Activated T-cell treated with anti-CD3 and anti-CD28 coated beads, Interleukin-2, amount 50 U/mL, for 72 hours (primary cell): Measurements from ENCODE around the gene ISY1. TPM values are rescaled to one million over a fixed set of nuclear protein-coding genes. Genes with fewer than 3 reads are reported as not detected.

ENCODE experiments used
- ATAC-seq, 2 donors: fragments of 150-1000 bp; cut with Tn5 transposase; replicated peaks in 1 of 2; 2 replicates each; pipeline ENCODE4 v1.10.0; 2021; ENCODE audit warnings: moderate library complexity in 2 of 2, mild to moderate bottlenecking in 1 of 2
- DNase-seq, 2 donors: peaks; one replicate each; pipeline ENCODE4 v3.0.0; 2021 to 2022; ENCODE audit warnings: mixed read lengths in 1 of 2
- H3K27ac Mint-ChIP-seq: one replicate; pipeline ENCODE4 v1.8.0; 2022; ENCODE audit warnings: mild to moderate bottlenecking, moderate library complexity, mixed read lengths
- H3K27me3 Mint-ChIP-seq: one replicate; pipeline ENCODE4 v1.8.0; 2022; ENCODE audit warnings: low read depth, mixed read lengths
- H3K36me3 Mint-ChIP-seq, 2 donors: one replicate each; pipeline ENCODE4 v1.8.0; 2022; ENCODE audit warnings: mixed read lengths in 2 of 2, mild to moderate bottlenecking in 1 of 2; ENCODE audit not compliant: insufficient read depth in 2 of 2
- H3K4me1 Mint-ChIP-seq: one replicate; pipeline ENCODE4 v1.8.0; 2022; ENCODE audit warnings: low read depth, mixed read lengths
- H3K4me3 Mint-ChIP-seq, 2 donors: one replicate each; pipeline ENCODE4 v1.8.0; 2022; ENCODE audit warnings: mild to moderate bottlenecking in 2 of 2, mixed read lengths in 2 of 2, moderate library complexity in 2 of 2
- H3K9me3 Mint-ChIP-seq, 2 donors: one replicate each; pipeline ENCODE4 v1.8.0; 2022; ENCODE audit warnings: mixed read lengths in 2 of 2
- total RNA-seq, 2 donors: library from RNA; stranded (reverse); gene quantifications; one replicate each; pipeline ENCODE4 v1.2.3, GENCODE V29; 2022

ISY1 gene
- total RNA-seq, 2 donors from 2014 or later = 50.2 to 68.9 TPM

GRCh38 chr3:129085165-129085715 is 75.6 kb downstream of the ISY1 start:
- H3K4me1 Mint-ChIP-seq = no peaks in the 10 kb centered on the region
- no peaks in the 10 kb centered on the region for H3K27me3 Mint-ChIP-seq
- H3K36me3 Mint-ChIP-seq = no peaks in the 10 kb centered on the region
- peak overlapping the region; percentile 51 for H3K27ac Mint-ChIP-seq
- H3K9me3 Mint-ChIP-seq = no peaks in the 10 kb centered on the region
- no peak overlapping the region for H3K4me3 Mint-ChIP-seq
- DNase-seq (no peak), ATAC-seq (no peak)

DNA sequence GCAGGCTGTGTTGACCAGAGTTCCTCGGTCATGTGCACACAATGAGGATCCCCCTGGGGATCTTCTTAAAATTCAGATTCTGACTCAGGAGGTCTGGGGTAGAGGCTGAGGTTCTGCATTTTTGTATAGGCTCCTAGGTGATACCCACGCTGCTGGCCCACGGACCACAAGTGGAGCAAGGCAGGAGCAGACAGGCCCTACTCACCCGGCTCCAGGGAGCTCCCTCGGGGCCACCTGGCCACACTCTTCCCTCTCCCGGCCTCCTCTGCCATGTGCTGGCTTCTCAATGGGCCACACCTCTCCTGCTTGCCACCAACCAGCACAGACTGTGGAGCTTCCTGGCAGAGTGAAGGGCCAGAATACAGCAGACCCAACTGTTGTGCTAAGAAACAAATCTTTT is 76.4 kb downstream of the ISY1 start:
- H3K36me3 Mint-ChIP-seq = no peaks in the 10 kb centered on the region
- no peak for DNase-seq
- H3K4me1 Mint-ChIP-seq = no peaks in the 10 kb centered on the region
- peak; percentile 31 to 36 for ATAC-seq
- H3K4me3 Mint-ChIP-seq = no peak overlapping the region
- no peaks in the 10 kb centered on the region for H3K9me3 Mint-ChIP-seq
- no peak overlapping the region for H3K27ac Mint-ChIP-seq
- H3K27me3 Mint-ChIP-seq = no peaks in the 10 kb centered on the region

DNA sequence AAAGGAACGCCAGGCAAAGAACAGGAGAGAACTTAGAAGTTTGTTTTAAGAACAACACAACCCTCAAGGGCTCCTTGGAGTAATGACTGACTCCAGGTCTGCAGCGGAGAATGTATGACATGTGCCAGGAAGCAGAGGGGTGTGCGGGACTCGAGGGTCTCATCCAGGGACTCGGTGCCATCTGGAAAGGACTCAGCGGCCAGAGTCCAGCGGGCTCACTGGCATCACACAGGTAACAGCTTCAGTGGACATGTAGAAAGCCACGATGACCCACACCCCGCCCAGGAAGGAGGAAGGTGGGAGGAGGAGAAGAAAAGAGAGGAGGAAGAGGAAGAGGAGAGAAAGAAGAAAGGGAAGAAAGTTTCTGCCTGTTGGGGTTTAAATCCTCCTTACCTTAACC is 78.8 kb downstream of the ISY1 start:
- Mint-ChIP-seq H3K36me3 (no peaks in the 10 kb centered on the region), H3K9me3 (no peaks in the 10 kb centered on the region), H3K27me3 (no peaks in the 10 kb centered on the region), H3K27ac (peak overlapping the region; percentile 41), H3K4me3 (no peak overlapping the region), H3K4me1 (no peaks in the 10 kb centered on the region)
- DNase-seq = no peak
- ATAC-seq = no peak

GRCh38 chr3:129081503-129081902 is 79.4 kb downstream of the ISY1 start:
- no peaks in the 10 kb centered on the region for H3K36me3 Mint-ChIP-seq
- no peak overlapping the region for H3K4me3 Mint-ChIP-seq
- H3K4me1 Mint-ChIP-seq = no peaks in the 10 kb centered on the region
- DNase-seq (no peak), ATAC-seq (no peak)
- H3K27me3 Mint-ChIP-seq = no peaks in the 10 kb centered on the region
- no peaks in the 10 kb centered on the region for H3K9me3 Mint-ChIP-seq
- peak overlapping the region; percentile 41 for H3K27ac Mint-ChIP-seq

GRCh38 chr3:129078510-129078909 is 82.4 kb downstream of the ISY1 start:
- Mint-ChIP-seq H3K4me1 (no peaks in the 10 kb centered on the region), H3K4me3 (no peak overlapping the region), H3K27ac (no peak overlapping the region), H3K9me3 (no peaks in the 10 kb centered on the region), H3K36me3 (no peaks in the 10 kb centered on the region), H3K27me3 (no peaks in the 10 kb centered on the region)
- ATAC-seq (no peak), DNase-seq (no peak)

Other genes with a start within 250 kb of the ISY1 start
- 1 to 10 TPM; 1.1 TPM for gene CFAP92, start 167.0 kb downstream of the ISY1 start, total RNA-seq
- gene EFCC1, start 159.8 kb downstream of the ISY1 start, total RNA-seq = under 1 TPM; 0.26 to 0.42 TPM
- gene GP9, start 100.3 kb downstream of the ISY1 start, total RNA-seq = not detected
- gene RAB43, start 39.3 kb downstream of the ISY1 start, total RNA-seq = 10 to 100 TPM; 82.5 to 95.5 TPM
- 100 to 1,000 TPM; 450 to 480 TPM for gene CNBP, start 22.8 kb upstream of the ISY1 start, total RNA-seq
- gene COPG1, start 88.5 kb upstream of the ISY1 start, total RNA-seq = 100 to 1,000 TPM; 183 to 205 TPM
- 10 to 100 TPM; 66.6 to 84.3 TPM for gene HMCES, start 117.8 kb upstream of the ISY1 start, total RNA-seq